SU-DHL-6 (cell line): ENCODE data around the gene SLC39A11.
"Not testable (repeated sequence)": the region's sequence is repeated elsewhere in the genome, so short reads cannot be mapped to it uniquely, and the experiment has no call there.

ENCODE experiments used
- H2AFZ ChIP-seq: fragments of 200-600 bp; sonication (generic); 2 replicates; pipeline ENCODE4 v1.6.1; 2014; ENCODE audit warnings: low read depth, mild to moderate bottlenecking, moderate library complexity, mixed read lengths, antibody characterized with exemption, low read length; ENCODE audit not compliant: severe bottlenecking
- H3F3A ChIP-seq: fragments of 200-600 bp; shearing (Covaris generic); 2 replicates; pipeline ENCODE4 v1.6.0; 2016; ENCODE audit warnings: antibody characterized with exemption, mild to moderate bottlenecking; ENCODE audit not compliant: insufficient read depth
- H3K27ac ChIP-seq: fragments of 200-600 bp; sonication (generic); 2 replicates; pipeline ENCODE4 v1.5.1; 2016; ENCODE audit warnings: low read depth, mild to moderate bottlenecking, low read length, moderate library complexity, mixed read lengths
- H3K27me3 ChIP-seq: fragments of 200-600 bp; sonication (generic), shearing (Covaris generic); 2 replicates; pipeline ENCODE4 v1.6.0; 2014; ENCODE audit warnings: mild to moderate bottlenecking, low read length
- H3K36me3 ChIP-seq: fragments of 200-600 bp; sonication (generic); 2 replicates; pipeline ENCODE4 v1.6.1; 2014; ENCODE audit warnings: mild to moderate bottlenecking, low read length, mixed read lengths
- H3K4me2 ChIP-seq: fragments of 300-600, 200-600 bp; shearing (Covaris generic), sonication (generic); 2 replicates; pipeline ENCODE4 v1.6.0; 2014; ENCODE audit warnings: low read length, low read depth, mild to moderate bottlenecking; ENCODE audit not compliant: poor library complexity, severe bottlenecking
- H3K4me3 ChIP-seq: fragments of 200-600 bp; sonication (generic); 2 replicates; pipeline ENCODE4 v1.5.1; 2014; ENCODE audit warnings: antibody characterized with exemption, low read length, mild to moderate bottlenecking, mixed read lengths; ENCODE audit not compliant: insufficient read depth, poor library complexity, severe bottlenecking
- H3K79me2 ChIP-seq: fragments of 200-600 bp; sonication (generic); 2 replicates; pipeline ENCODE4 v1.6.1; 2014; ENCODE audit warnings: mild to moderate bottlenecking, low read length, moderate library complexity; ENCODE audit not compliant: insufficient read depth
- H3K9ac ChIP-seq: fragments of 200-600 bp; sonication (generic); 2 replicates; pipeline ENCODE4 v1.7.0; 2014; ENCODE audit warnings: mild to moderate bottlenecking, low read length
- H3K9me2 ChIP-seq: fragments of 200-600 bp; sonication (generic); replicated peaks from 2 replicates; pipeline ENCODE4 v1.6.1; 2014; ENCODE audit warnings: low read length; ENCODE audit not compliant: insufficient read depth
- H3K9me3 ChIP-seq: fragments of 200-600 bp; sonication (generic); 2 replicates; pipeline ENCODE4 v1.6.1; 2014; ENCODE audit warnings: low read length, mixed read lengths; ENCODE audit not compliant: insufficient read depth
- H4K20me1 ChIP-seq: fragments of 200-600 bp; sonication (generic); 2 replicates; pipeline ENCODE4 v1.6.1; 2014; ENCODE audit warnings: low read depth, mild to moderate bottlenecking, antibody characterized with exemption, low read length, moderate library complexity, mixed read lengths
- EZH2phosphoT487 ChIP-seq: fragments of 200-600 bp; sonication (generic), shearing (Covaris generic); conservative IDR thresholded peaks from 2 replicates; pipeline ENCODE4 v1.6.1; 2018; ENCODE audit warnings: mild to moderate bottlenecking, antibody characterized with exemption, low read length, moderate library complexity, mixed read lengths
- TF ChIP-seq, protein P1 (sequence below): fragments of 200-600 bp; sonication (generic); IDR thresholded peaks from one replicate; pipeline ENCODE4 v1.5.1; 2017; ENCODE audit warnings: antibody characterized with exemption, mild to moderate bottlenecking, low read length, moderate library complexity; ENCODE audit not compliant: insufficient read depth, poor library complexity, severe bottlenecking

Gene SLC39A11

DNA sequence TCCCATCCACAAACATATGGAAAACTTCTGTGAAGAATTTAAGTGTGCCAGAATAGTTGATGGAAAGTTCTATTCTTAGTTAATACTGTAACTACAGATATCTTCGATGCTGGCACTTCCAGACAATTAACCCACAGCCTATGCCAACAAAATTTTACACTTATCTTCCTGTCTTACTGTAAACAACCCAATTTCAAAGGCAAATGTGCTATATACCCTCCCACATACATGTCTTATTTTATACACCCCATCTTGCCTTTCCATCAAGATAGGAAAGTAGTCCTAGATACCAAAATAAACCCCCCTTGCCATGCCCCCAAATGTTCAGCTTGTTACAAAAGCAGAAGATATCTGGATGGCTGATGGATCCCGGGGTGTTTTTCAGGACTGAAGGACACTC is 306.3 kb downstream of the SLC39A11 start:
- Histone ChIP-seq H3K4me2 (no peak overlapping the region), H3F3A (no peaks in the 10 kb centered on the region), H3K9me3 (no peaks in the 10 kb centered on the region), H3K9me2 (no peaks in the 10 kb centered on the region), H4K20me1 (no peaks in the 10 kb centered on the region), H3K36me3 (no peaks in the 10 kb centered on the region), H3K79me2 (no peaks in the 10 kb centered on the region), H3K27ac (no peak overlapping the region), H2AFZ (no peak overlapping the region), H3K27me3 (no peaks in the 10 kb centered on the region), H3K9ac (no peak overlapping the region), H3K4me3 (no peak overlapping the region)
- TF ChIP-seq EZH2phosphoT487, result no peak
- TF ChIP-seq, protein P1, sequence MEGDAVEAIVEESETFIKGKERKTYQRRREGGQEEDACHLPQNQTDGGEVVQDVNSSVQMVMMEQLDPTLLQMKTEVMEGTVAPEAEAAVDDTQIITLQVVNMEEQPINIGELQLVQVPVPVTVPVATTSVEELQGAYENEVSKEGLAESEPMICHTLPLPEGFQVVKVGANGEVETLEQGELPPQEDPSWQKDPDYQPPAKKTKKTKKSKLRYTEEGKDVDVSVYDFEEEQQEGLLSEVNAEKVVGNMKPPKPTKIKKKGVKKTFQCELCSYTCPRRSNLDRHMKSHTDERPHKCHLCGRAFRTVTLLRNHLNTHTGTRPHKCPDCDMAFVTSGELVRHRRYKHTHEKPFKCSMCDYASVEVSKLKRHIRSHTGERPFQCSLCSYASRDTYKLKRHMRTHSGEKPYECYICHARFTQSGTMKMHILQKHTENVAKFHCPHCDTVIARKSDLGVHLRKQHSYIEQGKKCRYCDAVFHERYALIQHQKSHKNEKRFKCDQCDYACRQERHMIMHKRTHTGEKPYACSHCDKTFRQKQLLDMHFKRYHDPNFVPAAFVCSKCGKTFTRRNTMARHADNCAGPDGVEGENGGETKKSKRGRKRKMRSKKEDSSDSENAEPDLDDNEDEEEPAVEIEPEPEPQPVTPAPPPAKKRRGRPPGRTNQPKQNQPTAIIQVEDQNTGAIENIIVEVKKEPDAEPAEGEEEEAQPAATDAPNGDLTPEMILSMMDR, result no peak

GRCh38 chr17:72782985-72783701 is 309.3 kb downstream of the SLC39A11 start:
- Histone ChIP-seq H3K9me3 (no peaks in the 10 kb centered on the region), H3K9ac (no peak overlapping the region), H3K4me2 (no peak overlapping the region), H3K27me3 (no peaks in the 10 kb centered on the region), H3K9me2 (no peaks in the 10 kb centered on the region), H3K27ac (no peak overlapping the region), H3K4me3 (no peak overlapping the region), H3K36me3 (no peaks in the 10 kb centered on the region), H3F3A (no peaks in the 10 kb centered on the region), H3K79me2 (no peaks in the 10 kb centered on the region), H2AFZ (no peak overlapping the region), H4K20me1 (no peaks in the 10 kb centered on the region)
- TF ChIP-seq EZH2phosphoT487, result no peak
- TF ChIP-seq, protein P1, result no peak

DNA sequence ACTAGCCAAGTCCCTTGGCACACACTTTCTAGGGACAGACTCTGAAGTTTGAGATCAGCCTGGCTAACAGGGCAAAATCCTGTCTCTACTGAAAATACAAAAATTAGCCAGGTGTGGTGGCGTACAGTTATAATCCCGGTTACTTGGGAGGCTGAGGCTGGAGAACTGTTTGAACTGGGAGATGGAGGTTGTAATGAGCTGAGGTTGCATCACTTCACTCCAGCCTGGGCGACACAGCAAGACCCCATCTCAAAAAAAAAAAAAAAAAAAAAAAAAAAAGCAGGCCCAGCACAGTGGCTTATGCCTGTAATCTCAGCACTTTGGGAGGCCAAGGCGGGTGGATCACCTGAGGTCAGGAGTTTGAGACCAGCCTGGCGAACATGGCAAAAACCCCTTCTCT is 310.1 kb downstream of the SLC39A11 start:
- not testable (repeated sequence) for H3K9me3 ChIP-seq, H3K27ac ChIP-seq, H3F3A ChIP-seq, H4K20me1 ChIP-seq, H2AFZ ChIP-seq, H3K9ac ChIP-seq, H3K36me3 ChIP-seq, H3K9me2 ChIP-seq, H3K27me3 ChIP-seq, H3K4me2 ChIP-seq, H3K79me2 ChIP-seq, H3K4me3 ChIP-seq
